GM12875 (cell line): ENCODE results near the gene KIDINS220.
"Not testable (repeated sequence)": the region's sequence is repeated elsewhere in the genome, so short reads cannot be mapped to it uniquely, and the experiment has no call there.

Experiments
- H3K4me3 ChIP-seq: one replicate; pipeline ENCODE4 v1.5.1; 2011; ENCODE audit warnings: low read depth, low read length, control low read depth
- CTCF ChIP-seq: IDR thresholded peaks from 2 replicates; pipeline ENCODE4 v1.5.1; 2011; ENCODE audit warnings: low read depth, mild to moderate bottlenecking, control low read depth, inconsistent platforms, low read length, moderate library complexity, borderline replicate concordance; ENCODE audit not compliant: insufficient read depth

KIDINS220 gene

GRCh38 chr2:8737571-8738175, 99.7 kb downstream of the KIDINS220 start:
- no peak overlapping the region for H3K4me3 ChIP-seq
- no peak for TF ChIP-seq CTCF

DNA sequence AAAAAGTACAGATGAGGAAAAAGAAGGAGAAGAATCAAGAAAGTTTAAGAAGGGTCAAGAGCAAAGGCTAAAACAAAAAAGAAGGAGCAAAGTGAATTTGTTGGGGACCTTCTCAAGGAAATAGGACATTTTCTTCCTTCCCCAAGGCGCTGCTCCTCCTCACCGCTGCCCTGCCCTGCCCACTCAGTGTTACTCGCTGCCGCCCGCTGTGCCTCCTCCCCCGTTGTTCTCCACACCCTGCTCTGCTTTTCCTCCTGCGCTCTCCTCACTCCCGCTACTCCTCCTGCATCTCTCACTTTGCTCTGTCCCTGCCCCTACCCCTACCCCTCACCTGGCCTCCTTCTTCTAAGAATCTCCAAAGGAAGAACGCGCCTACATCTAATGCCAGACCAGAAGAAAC, 104.8 kb downstream of the KIDINS220 start:
- TF ChIP-seq CTCF = no peak
- no peak overlapping the region for H3K4me3 ChIP-seq

GRCh38 chr2:8729939-8730338, 107.5 kb downstream of the KIDINS220 start:
- TF ChIP-seq CTCF = no peak

GRCh38 chr2:8729101-8729500, 108.3 kb downstream of the KIDINS220 start:
- not testable (repeated sequence) for H3K4me3 ChIP-seq

More at GRCh38 chr2:8729939-8730338, 107.5 kb downstream of the KIDINS220 start:
- H3K4me3 ChIP-seq = no peak overlapping the region

DNA sequence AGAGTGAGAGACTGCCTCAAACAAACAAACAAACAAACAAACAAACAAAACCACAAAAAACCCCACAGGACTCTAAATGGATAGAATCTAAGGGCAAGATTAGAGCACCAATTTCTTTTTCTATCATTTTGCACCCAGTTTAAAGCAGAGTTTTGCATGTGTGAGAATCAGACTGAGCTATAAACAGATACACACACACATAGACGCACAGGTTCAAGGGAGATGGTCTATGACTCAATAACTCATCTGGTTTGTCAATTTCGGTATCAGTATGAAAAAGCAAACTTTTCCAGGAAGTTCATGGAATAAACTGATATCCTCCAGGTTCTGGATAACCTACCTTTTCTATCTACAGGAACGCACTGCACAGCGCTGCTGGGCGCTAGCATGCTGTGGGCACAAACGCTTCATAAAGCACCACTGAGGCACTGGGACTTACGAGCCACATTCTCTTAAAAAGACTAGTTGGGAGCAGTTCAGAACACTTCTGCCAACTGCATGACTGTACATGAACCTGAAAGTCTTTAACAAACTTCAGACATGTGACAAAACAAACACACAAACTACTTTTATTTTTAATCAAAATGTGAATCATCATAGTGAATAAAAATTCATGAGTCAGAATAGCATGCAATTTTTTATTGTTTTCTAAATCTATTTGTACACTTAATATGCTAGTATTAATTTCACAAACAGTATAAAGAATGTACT, 109.0 kb downstream of the KIDINS220 start:
- no peak for TF ChIP-seq CTCF
- no peak overlapping the region for H3K4me3 ChIP-seq

DNA sequence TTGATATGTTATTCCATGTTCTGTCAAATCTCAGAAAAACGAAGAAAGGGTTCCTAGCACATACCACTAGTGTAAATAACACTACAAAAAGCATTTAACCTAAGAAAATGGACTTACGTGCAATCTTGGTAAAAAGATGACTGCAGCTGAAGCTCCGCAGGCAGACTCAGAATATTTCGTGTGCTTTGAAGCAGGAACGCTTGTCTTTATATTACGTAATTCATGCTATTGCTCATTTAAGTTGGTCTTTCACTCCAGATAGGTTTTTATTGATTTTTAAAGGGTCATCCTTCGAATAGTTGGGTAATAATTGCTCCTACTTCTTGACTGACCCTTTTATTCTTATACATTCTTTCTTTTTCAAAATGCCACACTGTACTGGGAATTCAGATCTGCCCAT, 111.6 kb downstream of the KIDINS220 start:
- TF ChIP-seq CTCF = no peak
- no peak overlapping the region for H3K4me3 ChIP-seq

DNA sequence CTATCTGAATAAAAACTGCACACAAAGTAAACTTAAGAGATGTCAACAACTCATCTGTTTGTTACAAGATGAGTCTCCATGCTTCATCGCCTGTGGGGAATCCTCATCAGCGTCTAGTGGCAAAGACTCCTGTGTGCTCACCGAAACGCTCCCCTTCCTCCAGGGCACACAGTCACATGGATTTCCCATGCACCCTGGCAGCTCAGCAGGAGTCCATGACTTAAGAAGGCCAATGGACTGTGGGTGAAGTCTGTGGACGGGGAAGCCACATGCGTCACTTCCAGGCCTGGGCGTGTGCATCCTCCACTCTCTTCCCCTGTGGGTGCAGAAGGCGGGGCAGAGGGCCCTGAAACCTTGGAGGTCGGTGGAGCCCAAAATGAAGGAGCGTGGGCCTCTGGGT, 114.4 kb downstream of the KIDINS220 start:
- TF ChIP-seq CTCF = no peak
- H3K4me3 ChIP-seq = no peak overlapping the region

DNA sequence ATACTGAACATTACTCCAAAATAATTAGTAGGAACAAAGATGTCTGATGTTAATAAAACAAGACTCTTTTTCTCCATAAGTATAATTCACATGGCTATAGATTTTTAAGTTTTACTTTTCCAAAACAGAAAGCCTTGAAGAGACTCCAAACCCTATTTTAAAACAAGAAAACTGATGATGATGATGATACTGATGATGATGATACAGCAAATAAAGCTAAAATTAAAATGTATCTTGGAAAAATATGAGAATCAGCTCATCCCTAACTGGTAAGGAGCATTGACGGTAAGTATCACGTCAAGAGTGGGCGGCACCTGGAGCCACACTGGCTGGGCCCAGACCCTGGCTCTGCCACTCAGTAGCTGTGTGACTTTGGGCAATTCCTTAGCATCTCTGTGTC, 116.0 kb downstream of the KIDINS220 start:
- no peak overlapping the region for H3K4me3 ChIP-seq
- no peak for TF ChIP-seq CTCF
